Measurements from ENCODE around the gene EIF5A. TPM values are rescaled to one million over a fixed set of nuclear protein-coding genes. Genes with fewer than 3 reads are reported as not detected.

The EIF5A gene
- total RNA-seq, 1 experiment from 2014 or later: 1,139 TPM

DNA sequence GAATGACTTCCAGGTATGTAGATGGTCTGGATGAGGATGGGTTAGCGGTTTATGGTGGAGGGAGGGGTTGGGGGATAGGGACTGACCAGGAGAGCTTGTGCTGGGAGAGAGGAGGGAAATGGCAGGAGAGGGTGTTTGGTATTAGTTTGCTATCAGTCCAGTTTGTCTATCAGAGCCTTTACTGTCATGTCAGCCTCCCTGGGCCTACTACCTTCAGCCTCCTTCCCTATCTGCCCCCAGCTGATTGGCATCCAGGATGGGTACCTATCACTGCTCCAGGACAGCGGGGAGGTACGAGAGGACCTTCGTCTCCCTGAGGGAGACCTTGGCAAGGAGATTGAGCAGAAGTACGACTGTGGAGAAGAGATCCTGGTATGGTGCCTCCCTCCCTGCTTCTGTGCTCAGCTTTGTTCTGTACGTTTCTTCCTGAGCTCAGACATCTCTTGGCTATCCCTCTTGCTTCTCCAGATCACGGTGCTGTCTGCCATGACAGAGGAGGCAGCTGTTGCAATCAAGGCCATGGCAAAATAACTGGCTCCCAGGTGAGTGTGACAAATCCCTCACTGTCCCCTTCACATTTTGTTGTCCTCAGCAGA, 3.8 kb downstream of the EIF5A start:
- RAD21 ChIA-PET (ENCODE audit: low non-redundant PET in 1 of 2, low total read pairs in 2 of 2, uncharacterized antibody in 2 of 2, unreplicated experiment in 2 of 2): no interaction called here
- ATAC-seq: no peak
- no peaks in the 10 kb centered on the region for H3K27me3 ChIP-seq (ENCODE audit: insufficient read depth, low read length)
- peak overlapping the region; percentile 17; the same call in 1 of the 2 replicates for H3K27ac ChIP-seq (ENCODE audit: low read depth, low read length)
- H3K79me2 ChIP-seq (ENCODE audit: insufficient read depth, low read length): peaks cover 74% of the 10 kb centered on the region
- no peak overlapping the region for H3K9ac ChIP-seq (ENCODE audit: low read length)
- H3K4me2 ChIP-seq (ENCODE audit: low read length): peak overlapping the region; percentile 88; the same call in 1 of the 2 replicates
- H4K20me1 ChIP-seq (ENCODE audit: insufficient read depth): peaks cover 36% of the 10 kb centered on the region
- POLR2A ChIA-PET: no interaction called here
- CTCF ChIA-PET: no interaction called here
- H3K9me2 ChIP-seq (ENCODE audit: insufficient read depth): no peaks in the 10 kb centered on the region
- DNase-seq (ENCODE audit: low read depth, low spot score): no peak
- H2AFZ ChIP-seq (ENCODE audit: low read depth, low read length, poor library complexity, severe bottlenecking): no peak overlapping the region
- H3K4me3 ChIP-seq (replicated peaks in 1 of 2; ENCODE audit: low read depth in 1 of 2, low read length in 2 of 2): no peak overlapping the region
- no peaks in the 10 kb centered on the region for H3K9me3 ChIP-seq (ENCODE audit: control insufficient read depth in 1 of 2, insufficient read depth in 1 of 2, low read depth in 1 of 2, low read length in 2 of 2)
- intact Hi-C loops (cut with micrococcal nuclease): no loop called here
- BruUV-seq (replicated peaks): no TSS peak
- H3K36me3 ChIP-seq (ENCODE audit: control insufficient read depth in 1 of 2, insufficient read depth in 2 of 2, low read length in 2 of 2): peaks cover 30 to 46% of the 10 kb centered on the region in 2 experiments
- TF ChIP-seq YY1 (IDR thresholded peaks at IDR 0.05; ENCODE audit: extremely low read depth, insufficient replicate concordance, low read depth, low read length): no peak
- TF ChIP-seq, protein P1, sequence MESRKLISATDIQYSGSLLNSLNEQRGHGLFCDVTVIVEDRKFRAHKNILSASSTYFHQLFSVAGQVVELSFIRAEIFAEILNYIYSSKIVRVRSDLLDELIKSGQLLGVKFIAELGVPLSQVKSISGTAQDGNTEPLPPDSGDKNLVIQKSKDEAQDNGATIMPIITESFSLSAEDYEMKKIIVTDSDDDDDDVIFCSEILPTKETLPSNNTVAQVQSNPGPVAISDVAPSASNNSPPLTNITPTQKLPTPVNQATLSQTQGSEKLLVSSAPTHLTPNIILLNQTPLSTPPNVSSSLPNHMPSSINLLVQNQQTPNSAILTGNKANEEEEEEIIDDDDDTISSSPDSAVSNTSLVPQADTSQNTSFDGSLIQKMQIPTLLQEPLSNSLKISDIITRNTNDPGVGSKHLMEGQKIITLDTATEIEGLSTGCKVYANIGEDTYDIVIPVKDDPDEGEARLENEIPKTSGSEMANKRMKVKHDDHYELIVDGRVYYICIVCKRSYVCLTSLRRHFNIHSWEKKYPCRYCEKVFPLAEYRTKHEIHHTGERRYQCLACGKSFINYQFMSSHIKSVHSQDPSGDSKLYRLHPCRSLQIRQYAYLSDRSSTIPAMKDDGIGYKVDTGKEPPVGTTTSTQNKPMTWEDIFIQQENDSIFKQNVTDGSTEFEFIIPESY (IDR thresholded peaks at IDR 0.05; ENCODE audit: extremely low read depth, insufficient replicate concordance, low read length): no peak
- TF ChIP-seq ELF1 (IDR thresholded peaks at IDR 0.05; ENCODE audit: borderline replicate concordance, low read depth): no peak
- TF ChIP-seq, protein P2, sequence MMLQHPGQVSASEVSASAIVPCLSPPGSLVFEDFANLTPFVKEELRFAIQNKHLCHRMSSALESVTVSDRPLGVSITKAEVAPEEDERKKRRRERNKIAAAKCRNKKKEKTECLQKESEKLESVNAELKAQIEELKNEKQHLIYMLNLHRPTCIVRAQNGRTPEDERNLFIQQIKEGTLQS (IDR thresholded peaks at IDR 0.05): no peak
- TF ChIP-seq EZH2phosphoT487 (IDR thresholded peaks at IDR 0.05; ENCODE audit: borderline replicate concordance): no peak
- peaks cover 31 to 67% of the 10 kb centered on the region in 2 experiments for H3K4me1 ChIP-seq (ENCODE audit: control insufficient read depth in 1 of 2, insufficient read depth in 2 of 2, low read length in 2 of 2)

Measured in HCT116 (cell line).